Activated CD8-positive, alpha-beta memory T cell treated with anti-CD3 and anti-CD28 coated beads, Interleukin-2, amount 10 ng/mL, durations not matched to agents 7 days and 5 days (primary cell): ENCODE data around the gene SFT2D1. TPM values are rescaled to one million over a fixed set of nuclear protein-coding genes. Genes with fewer than 3 reads are reported as not detected.

Experiments
- ATAC-seq: fragments of 150-1000 bp; cut with Tn5 transposase; one replicate; pipeline ENCODE4 v1.10.0; 2021; ENCODE audit warnings: moderate library complexity
- CTCF ChIA-PET: fragments of 350-600 bp; sonication (Branson Sonifier 250); formaldehyde crosslinking; loops from one replicate; lab custom pipeline; 2021; ENCODE audit warnings: antibody characterized with exemption; lab: Charles Lee
- DNase-seq: peaks from one replicate; pipeline ENCODE4 v3.0.0-alpha.2; 2020
- H3K27ac Mint-ChIP-seq: one replicate; pipeline ENCODE4 v1.8.0; 2021; ENCODE audit warnings: mild to moderate bottlenecking, mixed read lengths
- H3K27me3 Mint-ChIP-seq: one replicate; pipeline ENCODE4 v1.8.0; 2021; ENCODE audit warnings: mixed read lengths
- H3K36me3 Mint-ChIP-seq: one replicate; pipeline ENCODE4 v1.8.0; 2021; ENCODE audit warnings: mild to moderate bottlenecking, mixed read lengths
- H3K4me1 Mint-ChIP-seq: one replicate; pipeline ENCODE4 v1.8.0; 2021; ENCODE audit warnings: mixed read lengths
- H3K4me3 Mint-ChIP-seq: one replicate; pipeline ENCODE4 v1.8.0; 2021; ENCODE audit warnings: mild to moderate bottlenecking, moderate library complexity, mixed read lengths
- H3K9me3 Mint-ChIP-seq: one replicate; pipeline ENCODE4 v1.8.0; 2022; ENCODE audit warnings: low read depth, mixed read lengths
- total RNA-seq, 2 experiments: library from RNA; stranded (reverse); gene quantifications; one replicate each; pipeline ENCODE4 v1.2.3, GENCODE V29; 2021

SFT2D1 gene
- total RNA-seq, 2 experiments from 2014 or later = 35.6 to 40.0 TPM

GRCh38 chr6:166341977-166342348 lies 382 bp downstream of the SFT2D1 start:
- Mint-ChIP-seq H3K27me3 (peaks cover 12% of the 10 kb centered on the region), H3K4me3 (peak overlapping the region; percentile 89), H3K36me3 (no peaks in the 10 kb centered on the region), H3K27ac (peak overlapping the region; percentile 90), H3K4me1 (peaks cover 10% of the 10 kb centered on the region), H3K9me3 (no peaks in the 10 kb centered on the region)
- ATAC-seq = peak; percentile 34
- CTCF ChIA-PET = interaction anchor here (1.0 to 2.1 kb wide), 3 partner anchors 29 to 42 kb away, joined by 4 to 18 read pairs (median 6); no protein-coding TSS in a partner anchor
- no peak for DNase-seq

GRCh38 chr6:166341464-166341863 lies 881 bp downstream of the SFT2D1 start:
- peaks cover 4% of the 10 kb centered on the region for H3K36me3 Mint-ChIP-seq
- DNase-seq = no peak
- ATAC-seq = peak; percentile 14

GRCh38 chr6:166338854-166339253 lies 3.5 kb downstream of the SFT2D1 start:
- CTCF ChIA-PET = no interaction called here
- peaks cover 6% of the 10 kb centered on the region for H3K27me3 Mint-ChIP-seq
- no peak overlapping the region for H3K27ac Mint-ChIP-seq
- no peak overlapping the region for H3K4me3 Mint-ChIP-seq
- H3K36me3 Mint-ChIP-seq = peaks cover 25% of the 10 kb centered on the region
- ATAC-seq = no peak
- peaks cover 33% of the 10 kb centered on the region for H3K4me1 Mint-ChIP-seq
- no peaks in the 10 kb centered on the region for H3K9me3 Mint-ChIP-seq
- DNase-seq = no peak

More at GRCh38 chr6:166341464-166341863, 881 bp downstream of the SFT2D1 start:
- Mint-ChIP-seq H3K27me3 (peaks cover 12% of the 10 kb centered on the region), H3K9me3 (no peaks in the 10 kb centered on the region), H3K4me1 (peaks cover 10% of the 10 kb centered on the region), H3K27ac (peak overlapping the region; percentile 90), H3K4me3 (peak overlapping the region; percentile 89)
- CTCF ChIA-PET = interaction anchor here (1.0 to 2.1 kb wide), 3 partner anchors 28 to 42 kb away, joined by 4 to 18 read pairs (median 6); no protein-coding TSS in a partner anchor

GRCh38 chr6:166336847-166337246 lies 5.5 kb downstream of the SFT2D1 start:
- ATAC-seq (no peak), DNase-seq (no peak)
- Mint-ChIP-seq H3K9me3 (no peaks in the 10 kb centered on the region), H3K4me1 (peaks cover 45% of the 10 kb centered on the region), H3K27me3 (peaks cover 4% of the 10 kb centered on the region), H3K36me3 (peaks cover 37% of the 10 kb centered on the region), H3K4me3 (no peak overlapping the region), H3K27ac (no peak overlapping the region)
- CTCF ChIA-PET = interaction anchor here (1.4 to 1.9 kb wide), 2 partner anchors 23 to 45 kb away, joined by 7 read pairs; no protein-coding TSS in a partner anchor

GRCh38 chr6:166335378-166336302 lies 6.7 kb downstream of the SFT2D1 start:
- no peak for DNase-seq
- H3K27ac Mint-ChIP-seq = no peak overlapping the region
- peaks cover 4% of the 10 kb centered on the region for H3K27me3 Mint-ChIP-seq
- H3K4me3 Mint-ChIP-seq = no peak overlapping the region
- ATAC-seq = no peak
- H3K9me3 Mint-ChIP-seq = no peaks in the 10 kb centered on the region
- H3K36me3 Mint-ChIP-seq = peaks cover 37% of the 10 kb centered on the region
- H3K4me1 Mint-ChIP-seq = peaks cover 39% of the 10 kb centered on the region
- CTCF ChIA-PET = interaction anchor here (1.2 to 1.9 kb wide), 2 partner anchors 22 to 46 kb away, joined by 3 to 7 read pairs; no protein-coding TSS in a partner anchor

- peaks cover 4% of the 10 kb centered on the region for H3K27me3 Mint-ChIP-seq
- H3K27ac Mint-ChIP-seq = no peak overlapping the region
- H3K4me1 Mint-ChIP-seq = peaks cover 39% of the 10 kb centered on the region
- DNase-seq (no peak), ATAC-seq (no peak)
- H3K36me3 Mint-ChIP-seq = peaks cover 37% of the 10 kb centered on the region
- no peaks in the 10 kb centered on the region for H3K9me3 Mint-ChIP-seq
- CTCF ChIA-PET = interaction anchor here (1.0 to 1.9 kb wide), 3 partner anchors 13 to 46 kb away, joined by 4 to 11 read pairs (median 7); no protein-coding TSS in a partner anchor
- no peak overlapping the region for H3K4me3 Mint-ChIP-seq
Observed at GRCh38 chr6:166334878-166335277, 7.5 kb downstream of the SFT2D1 start.

GRCh38 chr6:166333172-166333995 lies 9.0 kb downstream of the SFT2D1 start:
- peaks cover 39% of the 10 kb centered on the region for H3K4me1 Mint-ChIP-seq
- peak overlapping the region; percentile 54 for H3K4me3 Mint-ChIP-seq
- peak overlapping the region; percentile 75 for H3K27ac Mint-ChIP-seq
- peaks cover 4% of the 10 kb centered on the region for H3K27me3 Mint-ChIP-seq
- CTCF ChIA-PET = interaction anchor here (1.0 to 1.8 kb wide), 3 partner anchors 11 to 48 kb away, joined by 3 to 11 read pairs (median 4); no protein-coding TSS in a partner anchor
- ATAC-seq = peak; percentile 92
- DNase-seq = peak; percentile 78
- H3K36me3 Mint-ChIP-seq = peaks cover 44% of the 10 kb centered on the region
- no peaks in the 10 kb centered on the region for H3K9me3 Mint-ChIP-seq

- peaks cover 48% of the 10 kb centered on the region for H3K36me3 Mint-ChIP-seq
Observed at GRCh38 chr6:166331503-166332415, 10.6 kb downstream of the SFT2D1 start.

GRCh38 chr6:166330612-166331011 lies 11.7 kb downstream of the SFT2D1 start:
- Mint-ChIP-seq H3K9me3 (no peaks in the 10 kb centered on the region), H3K27ac (no peak overlapping the region), H3K27me3 (peaks cover 4% of the 10 kb centered on the region), H3K4me1 (peaks cover 34% of the 10 kb centered on the region), H3K4me3 (no peak overlapping the region), H3K36me3 (peaks cover 40% of the 10 kb centered on the region)
- DNase-seq (no peak), ATAC-seq (no peak)
- CTCF ChIA-PET = no interaction called here

More at GRCh38 chr6:166331503-166332415, 10.6 kb downstream of the SFT2D1 start:
- ATAC-seq = no peak
- Mint-ChIP-seq H3K27me3 (peaks cover 4% of the 10 kb centered on the region), H3K4me3 (no peak overlapping the region), H3K27ac (no peak overlapping the region), H3K4me1 (peaks cover 39% of the 10 kb centered on the region), H3K9me3 (no peaks in the 10 kb centered on the region)
- DNase-seq = no peak
- CTCF ChIA-PET = no interaction called here

- no peaks in the 10 kb centered on the region for H3K4me1 Mint-ChIP-seq
- H3K9me3 Mint-ChIP-seq = no peaks in the 10 kb centered on the region
- ATAC-seq (no peak), DNase-seq (no peak)
- CTCF ChIA-PET = interaction anchor here (1.3 to 1.8 kb wide), 2 partner anchors 56 to 76 kb away, joined by 7 to 8 read pairs; no protein-coding TSS in a partner anchor
- no peak overlapping the region for H3K4me3 Mint-ChIP-seq
- H3K36me3 Mint-ChIP-seq = peaks cover 21% of the 10 kb centered on the region
- H3K27ac Mint-ChIP-seq = no peak overlapping the region
- no peaks in the 10 kb centered on the region for H3K27me3 Mint-ChIP-seq
Observed at GRCh38 chr6:166325383-166326042, 16.8 kb downstream of the SFT2D1 start.

GRCh38 chr6:166323395-166323794 lies 18.9 kb downstream of the SFT2D1 start:
- Mint-ChIP-seq H3K27ac (no peak overlapping the region), H3K9me3 (no peaks in the 10 kb centered on the region), H3K27me3 (no peaks in the 10 kb centered on the region), H3K4me3 (no peak overlapping the region), H3K36me3 (peaks cover 14% of the 10 kb centered on the region), H3K4me1 (no peaks in the 10 kb centered on the region)
- CTCF ChIA-PET = interaction anchor here (1.3 to 1.7 kb wide), 2 partner anchors 10 to 58 kb away, joined by 3 to 5 read pairs; no protein-coding TSS in a partner anchor
- ATAC-seq = no peak
- DNase-seq = no peak
